Activated CD4-positive, CD25-positive, alpha-beta regulatory T cell (primary cell): ENCODE results near the gene DIAPH2.
"Not testable (repeated sequence)": the region's sequence is repeated elsewhere in the genome, so short reads cannot be mapped to it uniquely, and the experiment has no call there.

ENCODE experiments used
- DNase-seq, 4 experiments: peaks; one replicate each; lab custom pipeline; 2025; lab: John Stamatoyannopoulos, UW

Gene DIAPH2

DNA sequence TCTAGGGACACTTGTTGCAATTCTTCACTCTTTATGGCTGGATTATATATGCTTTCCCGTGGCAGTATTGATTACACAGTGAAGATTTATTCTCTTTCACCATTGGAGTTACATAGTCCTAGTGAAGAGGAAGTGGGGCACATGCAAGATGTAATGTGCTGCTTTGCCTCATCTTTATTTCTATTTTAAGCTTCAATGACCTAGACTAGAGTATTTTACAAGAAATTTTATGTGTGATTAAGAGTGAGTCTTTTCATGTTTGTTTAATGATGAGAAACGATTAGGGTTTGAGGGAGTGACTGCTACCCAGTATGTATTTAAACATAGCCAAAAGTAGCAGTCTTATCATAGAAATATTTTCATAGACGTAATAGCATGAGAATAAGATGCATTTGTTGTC, 30.8 kb downstream of the DIAPH2 start:
- no peak for DNase-seq

DNA sequence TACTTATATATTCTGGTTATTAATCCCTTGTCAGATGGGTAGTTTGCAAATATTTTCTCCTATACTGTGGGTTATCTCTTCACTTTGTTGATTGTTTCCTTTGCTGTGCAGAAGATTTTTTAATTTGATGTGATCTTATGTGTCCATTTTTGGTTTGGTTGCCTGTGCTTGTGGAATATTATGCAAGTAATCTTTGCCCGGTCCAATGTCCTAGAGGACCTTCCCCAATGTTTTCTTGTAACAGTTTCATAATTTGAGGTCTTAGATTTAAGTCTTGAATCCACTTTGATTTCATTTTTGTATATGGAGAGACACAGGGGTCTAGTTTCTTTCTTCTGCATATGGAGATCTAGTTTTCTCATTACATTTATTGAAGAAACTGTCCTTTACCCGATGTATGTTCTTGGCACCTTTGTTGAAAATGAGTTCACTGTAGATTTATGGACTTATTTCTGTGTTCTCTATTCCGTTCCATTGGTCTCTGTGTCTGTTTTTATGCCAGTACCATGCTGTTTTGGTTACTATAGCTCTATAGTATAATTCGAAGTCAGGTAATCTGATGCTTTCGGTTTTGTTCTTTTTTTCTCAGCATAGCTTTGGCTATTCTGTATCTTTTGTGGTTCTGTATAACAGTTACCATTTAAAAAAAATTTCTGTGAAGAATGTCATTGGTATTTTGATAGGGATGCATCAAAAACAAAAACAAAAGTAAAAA, 34.7 kb downstream of the DIAPH2 start:
- no peak for DNase-seq

DNA sequence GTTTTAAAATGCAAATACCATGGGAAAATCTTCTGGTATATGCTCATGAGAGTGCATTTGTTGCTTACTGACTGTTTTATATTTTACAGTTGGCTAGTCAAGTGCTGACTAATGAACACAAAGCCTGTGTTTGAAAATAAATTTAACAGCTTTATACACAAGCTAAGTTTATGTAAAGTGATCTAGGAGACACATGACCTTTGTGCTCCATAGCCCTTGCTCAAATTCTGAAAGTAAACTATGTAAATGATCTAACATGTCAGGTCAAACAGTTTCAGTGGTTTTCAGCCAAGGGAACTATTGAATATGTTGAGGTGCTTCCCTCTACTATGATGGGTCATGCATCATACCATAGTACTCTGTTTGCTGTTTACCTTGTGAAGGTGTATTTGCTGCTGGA, 36.7 kb downstream of the DIAPH2 start:
- no peak for DNase-seq

DNA sequence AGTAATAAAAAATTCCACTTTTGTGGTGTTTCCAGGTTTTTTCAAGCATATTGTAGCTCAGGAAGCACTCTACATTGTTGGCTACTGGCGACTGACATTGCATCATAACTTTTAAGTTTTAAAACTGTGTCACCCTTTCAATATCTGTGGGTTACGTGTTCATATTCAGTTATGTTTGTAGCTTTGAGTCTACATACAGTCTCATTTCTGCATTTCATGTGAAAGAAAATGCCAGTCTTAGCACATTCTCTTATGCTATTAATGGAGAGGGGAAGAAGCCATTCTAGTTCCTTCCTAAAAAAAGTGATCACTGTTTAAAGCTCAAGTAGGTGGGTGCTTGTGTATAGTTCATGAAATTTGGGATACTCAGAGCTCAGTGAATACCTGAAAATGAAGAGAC, 38.1 kb downstream of the DIAPH2 start:
- DNase-seq = no peak

DNA sequence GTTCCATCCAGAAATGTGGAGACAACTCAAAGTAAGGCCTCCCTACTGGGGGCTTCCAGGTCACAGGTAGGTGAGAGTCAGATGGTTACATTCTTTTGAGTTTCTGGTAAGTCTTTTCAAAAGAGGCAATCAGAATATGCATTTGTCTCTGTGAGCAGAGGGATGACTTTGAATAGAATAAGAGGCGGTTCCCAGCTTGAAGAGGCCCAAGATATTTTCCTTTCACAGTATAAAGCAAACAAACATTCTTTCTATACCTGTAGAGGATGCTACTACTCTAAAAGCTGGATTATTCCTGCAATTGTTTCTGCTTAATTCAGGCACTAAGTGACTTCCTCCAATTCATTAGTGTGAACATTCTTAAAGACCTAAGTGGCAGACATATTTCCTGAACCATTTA, 44.4 kb downstream of the DIAPH2 start:
- no peak for DNase-seq

DNA sequence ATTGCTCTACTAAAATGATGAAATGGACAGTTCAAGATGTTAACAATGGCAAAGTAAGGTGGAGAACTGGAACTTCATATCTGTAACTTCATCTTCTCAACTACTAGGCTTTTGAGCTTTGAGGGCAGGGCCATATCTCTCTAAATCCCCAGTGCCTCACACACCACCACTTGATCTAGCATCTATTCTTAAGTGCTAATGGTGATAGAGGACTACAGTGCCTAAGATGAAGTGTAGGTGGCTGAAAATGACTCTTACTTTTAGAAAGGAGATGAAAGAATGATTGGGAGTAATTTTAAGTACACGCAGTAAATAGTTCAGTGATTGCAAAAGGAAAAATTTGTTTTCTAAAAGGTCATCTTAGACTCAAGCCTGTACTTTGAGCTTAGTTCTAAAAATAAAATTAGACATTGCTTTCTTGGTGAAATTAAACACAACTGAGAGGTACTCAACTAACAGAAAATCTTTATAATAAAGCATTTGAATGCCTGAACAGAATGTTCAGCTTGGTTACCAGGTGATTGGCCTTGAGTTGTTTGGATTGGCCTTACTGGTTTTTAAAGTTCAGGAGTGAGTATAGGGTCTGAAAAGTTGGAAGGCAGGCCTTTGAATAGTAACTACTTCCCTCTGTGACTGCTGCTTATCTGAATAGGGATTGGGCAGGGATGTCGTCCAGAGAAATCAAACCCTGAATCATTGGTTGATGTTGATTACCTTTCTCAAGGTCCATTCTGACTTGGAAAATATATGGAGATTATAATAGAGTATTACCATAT, 45.4 kb downstream of the DIAPH2 start:
- DNase-seq = no peak

DNA sequence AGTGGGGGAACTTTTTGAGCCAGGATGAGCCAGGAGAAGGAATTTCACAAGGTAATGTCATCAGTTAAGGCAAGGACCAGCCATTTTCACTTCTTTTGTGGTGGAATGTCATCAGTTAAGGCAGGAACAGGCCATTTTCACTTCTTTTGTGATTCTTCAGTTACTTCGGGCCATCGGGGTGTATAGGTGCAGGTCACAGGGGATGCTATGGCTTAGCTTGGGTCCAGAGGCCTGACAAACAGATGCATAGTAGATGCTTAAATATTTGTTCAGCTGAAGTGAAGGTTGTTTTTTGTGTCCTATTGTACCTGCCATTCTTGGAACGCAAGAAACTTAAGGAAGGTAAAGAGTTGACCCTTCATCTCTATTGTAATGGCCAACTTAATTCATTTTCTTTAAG, 46.4 kb downstream of the DIAPH2 start:
- DNase-seq = not testable (repeated sequence)

DNA sequence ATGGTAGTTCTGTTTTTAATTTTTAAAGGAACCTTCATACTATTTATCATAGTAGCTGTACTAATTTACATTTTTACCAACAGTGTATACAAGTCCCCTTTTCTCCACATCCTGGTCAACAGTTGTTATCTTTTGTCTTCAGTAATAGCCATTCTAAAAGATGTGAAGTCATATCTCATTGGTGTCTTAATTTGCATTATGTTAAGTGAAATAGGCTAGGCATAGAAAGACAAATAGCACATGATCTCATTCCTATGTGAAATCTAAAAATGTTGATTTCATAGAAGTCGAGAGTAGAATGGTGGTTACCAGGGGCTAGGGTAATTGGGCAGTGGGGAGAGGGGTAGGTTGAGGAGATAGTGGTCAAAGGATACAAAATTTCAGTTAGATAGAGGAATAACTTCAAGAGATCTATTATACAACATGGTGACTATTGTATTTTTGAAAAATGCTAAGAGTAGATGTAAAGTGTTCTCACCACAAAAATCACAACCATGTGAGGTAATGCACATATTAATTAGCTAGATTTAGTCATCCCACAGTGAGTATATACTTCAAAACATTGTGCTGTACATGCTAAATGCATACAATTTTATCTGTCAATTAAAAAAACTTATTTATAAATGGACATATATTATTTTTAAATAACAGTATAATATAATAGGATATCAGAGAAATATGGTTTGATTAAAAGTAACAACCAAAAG, 58.9 kb downstream of the DIAPH2 start:
- DNase-seq = no peak

DNA sequence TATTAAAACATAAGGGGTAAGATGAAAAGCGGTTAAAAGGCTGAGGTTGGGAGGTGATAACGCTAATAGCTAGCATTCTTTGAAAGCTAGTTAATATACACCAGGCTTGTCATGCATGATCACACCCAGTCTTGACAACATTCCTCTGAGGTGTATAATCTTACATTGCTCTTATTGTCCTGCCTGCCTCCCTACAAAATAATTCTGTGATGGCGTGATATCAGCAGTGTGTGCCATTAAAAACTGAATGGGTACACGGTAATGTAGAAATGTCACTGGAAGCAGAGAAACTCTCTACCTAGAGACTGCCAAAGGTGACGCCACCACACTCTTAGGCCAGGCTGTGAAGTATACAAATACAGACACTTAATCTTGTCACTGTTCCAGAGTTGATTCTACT, 68.1 kb downstream of the DIAPH2 start:
- no peak for DNase-seq

DNA sequence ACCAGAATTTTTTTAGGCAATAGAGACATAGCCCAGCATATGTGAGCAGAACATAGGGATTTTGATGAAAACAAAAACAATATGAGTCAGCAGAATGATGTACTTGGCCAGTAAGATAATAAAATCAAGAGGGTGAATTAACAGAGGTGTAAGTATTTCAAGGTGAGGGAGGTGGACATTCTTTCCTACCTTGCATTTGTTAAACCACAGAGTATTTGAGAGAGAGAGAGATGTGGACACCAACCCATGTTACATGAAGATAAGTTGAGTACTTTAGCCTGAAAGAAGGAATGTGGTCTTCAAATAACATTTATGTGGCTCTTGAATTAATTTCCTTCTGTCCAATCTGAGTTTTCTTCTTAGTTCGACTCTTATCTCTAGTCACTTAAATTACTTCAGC, 68.6 kb downstream of the DIAPH2 start:
- no peak for DNase-seq

DNA sequence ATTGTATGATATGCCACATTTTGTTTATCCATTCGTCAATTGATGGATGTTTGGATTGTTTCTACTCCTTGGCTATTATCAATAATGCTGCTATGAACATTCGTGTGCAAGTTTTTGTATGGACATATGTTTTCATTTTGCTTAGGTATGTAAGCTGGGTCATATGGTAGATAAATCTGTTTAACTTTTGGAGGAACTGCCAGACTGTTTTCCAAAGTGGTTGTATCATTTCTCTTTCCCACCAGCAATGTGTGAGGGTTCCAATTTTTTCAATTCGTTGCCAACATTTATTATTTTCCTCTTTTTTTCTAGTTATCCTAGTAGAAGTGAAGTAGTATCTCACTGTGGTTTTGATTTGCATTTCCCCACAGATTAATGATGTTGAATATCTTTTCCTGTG, 71.8 kb downstream of the DIAPH2 start:
- DNase-seq = no peak

DNA sequence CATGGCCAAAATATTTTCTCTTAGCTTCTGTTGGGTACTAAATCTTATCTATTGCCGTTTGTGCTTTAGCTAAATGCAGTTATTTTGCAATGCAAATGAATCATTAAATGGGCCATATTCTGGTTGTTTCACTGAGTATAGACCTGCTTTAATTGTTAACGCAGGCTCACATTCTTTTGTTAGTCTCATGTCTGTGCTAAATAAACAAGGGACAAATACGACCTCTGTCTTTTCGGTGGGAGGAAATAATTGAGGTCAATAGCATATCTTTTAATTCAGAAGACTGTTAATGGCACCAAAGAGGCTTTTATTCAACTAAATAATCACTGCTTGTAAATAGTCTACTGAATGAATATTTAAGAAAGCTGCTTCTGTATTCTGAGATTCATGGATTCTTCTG, 76.9 kb downstream of the DIAPH2 start:
- no peak for DNase-seq

DNA sequence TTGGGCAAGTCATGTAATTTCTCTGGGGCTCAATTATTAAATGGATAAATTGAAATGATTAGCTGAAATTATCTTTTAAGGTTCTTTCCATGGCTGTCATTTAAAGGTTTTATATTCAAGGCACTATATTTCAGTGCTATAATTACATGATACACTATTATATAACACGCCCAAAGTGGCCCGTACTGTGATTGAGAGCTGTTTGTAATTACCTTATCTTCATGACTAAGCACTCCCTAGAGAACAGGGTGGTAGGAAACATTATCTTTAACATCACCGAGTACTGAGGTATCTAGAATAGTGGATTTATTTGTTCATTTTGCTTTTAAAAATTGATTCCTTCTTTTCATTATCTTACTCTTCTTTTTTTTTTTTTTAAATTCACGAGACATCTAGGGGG, 79.0 kb downstream of the DIAPH2 start:
- DNase-seq = no peak

DNA sequence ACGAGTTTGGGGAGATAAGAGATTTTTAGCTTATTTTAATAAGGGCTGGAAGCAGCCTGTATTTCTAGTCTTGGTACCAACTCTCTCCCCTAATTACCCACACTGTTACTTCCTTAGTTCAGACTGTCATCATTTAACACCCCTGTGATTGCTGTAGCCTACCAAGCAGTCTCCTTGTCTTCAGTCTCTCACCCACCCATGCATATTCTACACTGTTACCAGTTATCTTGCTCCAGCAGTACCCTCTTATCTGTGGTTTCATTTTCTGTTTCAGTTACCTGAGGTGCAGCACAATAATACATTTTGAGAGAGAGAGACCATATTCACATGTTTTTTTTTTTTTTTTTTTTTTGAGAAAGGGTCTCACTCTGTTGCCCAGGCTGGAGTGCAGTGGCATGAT, 80.2 kb downstream of the DIAPH2 start:
- no peak for DNase-seq

DNA sequence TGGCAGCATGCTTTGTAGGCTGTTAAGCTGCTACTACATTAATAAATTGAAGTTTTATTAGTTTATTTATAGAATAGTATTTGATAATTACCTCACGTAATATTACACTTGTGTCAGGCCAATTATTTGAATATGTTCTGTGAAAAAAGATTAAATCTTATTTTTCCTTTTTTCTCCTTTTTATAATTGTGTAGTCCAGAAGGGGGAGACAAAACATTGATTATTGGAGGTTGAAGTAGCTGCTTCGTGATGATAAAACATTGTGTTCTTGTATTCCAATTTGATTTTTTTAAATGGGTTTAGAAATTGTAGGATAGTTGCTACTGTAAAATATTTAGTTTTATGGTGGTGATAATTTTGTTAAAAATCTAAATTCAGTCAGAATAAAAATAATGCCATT, 85.7 kb downstream of the DIAPH2 start:
- no peak for DNase-seq

DNA sequence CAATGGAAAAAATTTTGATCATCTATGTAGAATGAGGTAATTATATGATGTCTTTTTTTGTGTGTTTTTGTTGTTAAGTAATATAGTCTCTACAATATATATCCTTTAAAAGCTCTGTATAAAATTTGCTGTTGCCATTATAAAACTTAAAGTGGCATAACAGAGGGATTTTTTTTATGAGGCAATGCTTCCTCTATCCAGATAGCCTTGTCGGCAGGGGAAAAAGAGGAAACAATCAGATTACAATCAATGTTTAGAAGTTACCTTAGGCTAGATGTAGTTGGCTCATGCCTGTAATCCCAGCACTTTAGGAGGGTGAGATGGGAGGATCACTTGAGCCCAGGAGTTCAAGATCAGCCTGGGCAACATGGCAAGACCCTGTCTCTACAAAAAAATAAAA, 86.8 kb downstream of the DIAPH2 start:
- DNase-seq = no peak

DNA sequence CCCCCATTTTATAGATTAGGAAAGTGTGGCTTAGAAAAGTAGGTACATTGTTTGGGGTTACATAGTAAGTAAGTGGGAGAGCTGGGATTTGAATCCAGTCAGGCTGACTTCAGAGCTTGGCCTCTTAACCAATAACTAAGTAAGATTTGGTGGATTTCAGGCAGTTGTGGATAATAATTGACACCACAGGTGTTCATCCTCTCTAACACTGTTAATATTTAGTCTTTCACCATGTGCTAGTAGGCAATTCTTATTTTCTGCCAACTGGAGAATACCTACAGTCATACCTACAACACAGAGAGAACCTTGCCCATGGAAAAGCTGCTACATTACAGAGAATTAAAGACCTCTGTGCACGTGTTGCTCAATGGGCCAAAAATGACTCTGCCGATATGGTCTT, 89.5 kb downstream of the DIAPH2 start:
- no peak for DNase-seq

DNA sequence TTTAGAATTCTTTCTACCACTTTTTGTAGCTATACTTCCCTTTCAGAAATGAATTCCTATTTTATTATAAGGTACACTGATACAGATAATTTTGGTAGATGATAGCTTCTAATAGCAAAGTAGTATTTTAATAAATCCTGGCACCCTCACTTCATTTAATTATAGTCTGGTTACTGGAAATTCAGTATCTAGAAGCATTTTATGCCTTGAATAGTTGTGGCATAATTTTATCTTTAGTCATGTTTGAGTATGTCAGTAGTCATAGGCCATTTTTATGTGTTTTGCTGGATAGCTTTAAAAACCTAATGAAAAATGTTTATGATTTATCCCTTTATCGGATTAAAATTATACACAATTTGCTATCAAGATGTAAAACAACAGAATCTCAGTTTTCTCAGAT, 92.3 kb downstream of the DIAPH2 start:
- no peak for DNase-seq

DNA sequence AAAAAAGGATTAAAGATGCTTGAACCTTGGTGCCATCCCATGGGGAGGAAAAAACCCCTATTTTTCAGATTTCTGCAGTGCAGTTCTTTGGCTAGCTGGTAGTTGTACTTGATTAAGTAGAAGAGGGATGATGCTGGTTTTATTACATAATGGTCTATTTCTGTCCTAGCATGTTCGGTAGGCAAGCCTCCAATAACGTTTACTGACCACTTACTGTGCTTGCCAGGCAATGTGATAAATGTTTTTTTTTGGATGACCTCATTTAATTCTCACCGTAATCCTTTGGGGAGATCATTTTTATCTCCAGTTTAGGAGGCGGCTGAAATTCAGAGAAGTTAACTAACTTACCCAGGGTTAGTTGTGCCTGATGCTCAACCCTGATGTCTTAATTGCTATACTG, 106.9 kb downstream of the DIAPH2 start:
- DNase-seq = no peak

DNA sequence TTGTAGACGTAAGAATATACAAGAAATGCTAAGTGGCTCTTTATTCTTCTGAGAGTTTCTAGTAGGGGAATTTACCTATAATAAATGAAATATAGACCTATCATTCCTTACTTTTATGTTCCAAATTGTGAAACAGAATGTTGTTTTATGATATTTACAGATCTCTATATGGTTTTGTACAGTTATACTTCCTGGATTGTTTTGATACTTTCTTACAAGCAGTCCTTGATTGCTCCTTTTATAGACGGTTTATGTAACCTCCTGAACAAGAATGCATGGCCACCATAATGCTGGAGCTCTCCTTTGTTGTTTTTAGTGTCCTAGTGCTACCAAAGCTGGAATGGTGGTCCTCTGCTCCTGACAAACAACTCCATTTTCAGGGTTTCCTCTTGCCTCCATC, 107.4 kb downstream of the DIAPH2 start:
- no peak for DNase-seq

DNA sequence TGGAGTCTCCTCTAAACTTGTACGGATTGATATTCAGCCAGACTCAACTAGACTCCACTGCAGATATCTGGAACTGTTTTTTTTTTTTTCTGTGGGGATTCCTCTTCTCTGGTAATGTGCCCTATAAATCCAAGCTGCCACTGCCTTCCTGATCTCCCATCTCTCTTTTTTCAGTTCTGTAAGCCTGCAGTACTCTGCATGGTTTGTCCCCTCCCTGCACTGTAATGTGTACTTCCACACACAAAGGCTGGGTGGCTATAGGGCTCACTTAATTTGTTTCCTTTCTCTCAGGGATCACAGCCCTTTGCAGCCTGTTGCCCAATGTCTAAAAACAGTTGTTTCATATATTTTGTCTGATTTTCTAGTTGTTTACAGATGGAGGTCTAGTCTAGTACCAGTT, 114.3 kb downstream of the DIAPH2 start:
- DNase-seq = no peak

DNA sequence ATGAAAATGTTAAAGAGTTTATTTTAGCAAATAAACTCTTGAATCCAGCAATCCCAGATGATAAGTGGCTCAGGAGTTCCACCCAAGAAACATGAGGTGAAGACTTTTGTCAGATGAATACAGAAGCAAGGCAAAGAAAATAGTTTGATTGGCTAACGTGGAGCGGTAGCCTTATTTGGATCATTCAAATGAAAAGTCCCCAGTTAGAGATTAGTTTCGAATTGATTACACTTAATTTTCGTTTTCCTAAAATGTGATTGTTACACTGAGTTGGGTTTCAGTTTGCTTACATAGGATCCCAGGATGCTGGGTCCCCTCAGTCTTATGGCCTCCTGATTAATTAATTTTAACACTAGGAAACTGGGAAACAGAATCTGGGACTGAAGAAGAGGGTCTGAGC, 122.7 kb downstream of the DIAPH2 start:
- DNase-seq = no peak

DNA sequence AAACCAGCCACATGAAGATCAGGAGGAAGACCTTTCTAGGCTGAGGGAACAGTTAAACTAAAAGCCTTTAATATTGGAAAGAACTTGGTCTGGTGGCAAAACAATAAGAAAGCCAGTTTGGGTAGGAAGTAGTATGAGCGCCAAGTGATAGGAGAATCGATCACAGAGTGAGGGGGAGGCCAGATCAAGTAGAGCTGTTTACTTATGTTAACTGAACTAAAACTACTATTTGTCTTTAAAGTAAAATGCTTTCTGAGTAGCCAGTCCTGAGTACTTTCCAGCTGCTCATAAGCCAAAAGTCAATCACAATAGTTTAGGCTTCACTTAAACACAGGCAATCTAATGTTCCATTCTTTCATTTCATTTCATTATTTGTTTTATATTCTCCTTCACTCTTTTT, 136.3 kb downstream of the DIAPH2 start:
- DNase-seq = no peak
